ENCODE data around the gene RAB40B. TPM values are rescaled to one million over a fixed set of nuclear protein-coding genes. Genes with fewer than 3 reads are reported as not detected.
A peak's percentile ranks its signal among the peaks of the same experiment; 100 is the strongest.

Gene RAB40B
- polyA plus RNA-seq, 10 donors = 34.7 to 51.0 (median 44.1) TPM

DNA sequence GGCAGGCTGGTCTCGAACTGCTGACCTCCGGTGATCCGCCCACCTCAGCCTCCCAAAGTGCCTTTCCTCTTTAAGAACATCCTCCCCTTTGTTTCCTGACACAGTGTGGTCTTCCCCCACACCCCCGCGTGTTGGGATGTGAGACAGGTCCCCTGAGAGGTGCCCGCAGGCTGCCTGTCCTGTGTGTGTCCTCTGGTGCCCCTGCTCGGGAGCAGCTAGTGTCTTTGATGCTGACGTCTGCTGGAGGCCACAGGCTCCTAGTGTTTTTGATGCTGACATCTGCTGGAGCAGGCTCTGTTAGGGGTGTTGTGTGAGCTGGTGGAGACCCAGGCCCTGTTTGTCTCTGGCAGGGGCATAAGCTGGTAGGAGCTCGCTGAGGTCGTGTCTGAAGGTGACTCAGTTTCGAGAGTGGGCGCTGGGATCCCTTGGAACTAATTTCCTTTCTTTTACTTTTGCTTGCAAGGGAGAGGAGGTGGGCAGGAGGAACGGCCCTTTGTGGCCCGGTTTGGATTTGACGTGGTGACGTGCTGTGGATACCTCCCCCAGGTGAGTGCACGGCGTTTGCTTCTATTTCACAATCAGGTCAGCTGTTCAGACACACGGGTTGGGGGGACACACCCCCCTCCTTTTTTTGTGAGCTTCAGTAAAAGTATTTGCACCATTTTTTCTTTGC lies 24.0 kb upstream of the RAB40B start:
- DNase-seq = no peak

DNA sequence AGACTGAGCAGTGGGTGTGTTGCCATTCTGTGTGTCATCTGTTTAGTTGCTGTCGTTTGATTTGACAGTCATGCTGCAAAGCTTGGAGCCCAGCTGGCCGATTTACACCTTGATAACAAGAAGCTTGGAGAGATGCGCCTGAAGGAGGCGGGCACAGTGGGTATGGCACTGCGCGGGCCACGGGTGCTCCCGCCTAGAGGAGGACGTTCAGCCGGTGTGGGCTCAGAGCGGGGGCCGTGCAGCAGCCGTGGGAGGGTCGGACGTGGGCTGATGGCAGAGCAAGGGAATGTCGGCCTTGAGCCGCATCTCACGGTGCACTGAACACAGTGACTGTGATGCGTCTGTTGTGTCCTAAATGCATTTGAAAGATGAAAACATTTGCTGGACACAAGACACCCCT lies 21.7 kb upstream of the RAB40B start:
- no peak for DNase-seq

- DNase-seq = no peak
These were observed 20.6 kb upstream of the RAB40B start for GRCh38 chr17:82718986-82719685.

- peak; percentile 92 to 96 (median 96) for DNase-seq
These were observed 17.9 kb upstream of the RAB40B start, which contains the start of gene FN3KRP for GRCh38 chr17:82716203-82717010. TSS of gene FN3KRP (plus strand) at chr17:82716706. CDS start at chr17:82716756, 50 bp downstream.

DNA sequence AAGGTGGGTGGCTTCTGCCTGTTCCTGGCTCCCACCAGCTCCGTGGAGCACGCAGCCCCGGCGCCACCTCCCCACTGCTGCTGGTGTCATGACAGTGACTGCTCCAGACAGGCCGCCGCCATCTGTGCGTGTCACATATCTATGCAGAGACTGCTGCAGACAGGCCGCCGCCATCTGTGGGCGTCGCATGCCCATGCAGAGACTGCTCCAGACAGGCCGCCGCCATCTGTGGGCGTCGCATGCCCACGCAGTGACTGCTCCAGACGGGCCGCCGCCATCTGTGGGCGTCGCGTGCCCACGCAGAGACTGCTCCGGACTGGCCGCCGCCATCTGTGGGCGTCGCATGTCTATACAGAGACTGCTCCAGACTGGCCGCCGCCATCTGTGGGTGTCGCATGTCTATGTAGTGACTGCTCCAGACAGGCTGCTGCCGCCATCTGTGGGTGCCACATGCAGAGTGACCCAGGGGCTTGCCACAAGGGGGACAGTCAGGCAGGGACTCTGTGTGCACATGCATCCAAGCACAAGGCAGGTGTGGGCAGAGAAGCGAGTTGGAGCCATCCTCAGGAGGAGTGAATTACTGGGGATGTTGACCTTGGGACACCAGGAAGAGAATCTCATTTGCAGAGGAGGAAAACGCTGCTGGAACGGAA lies 14.7 kb upstream of the RAB40B start:
- no peak for DNase-seq

DNA sequence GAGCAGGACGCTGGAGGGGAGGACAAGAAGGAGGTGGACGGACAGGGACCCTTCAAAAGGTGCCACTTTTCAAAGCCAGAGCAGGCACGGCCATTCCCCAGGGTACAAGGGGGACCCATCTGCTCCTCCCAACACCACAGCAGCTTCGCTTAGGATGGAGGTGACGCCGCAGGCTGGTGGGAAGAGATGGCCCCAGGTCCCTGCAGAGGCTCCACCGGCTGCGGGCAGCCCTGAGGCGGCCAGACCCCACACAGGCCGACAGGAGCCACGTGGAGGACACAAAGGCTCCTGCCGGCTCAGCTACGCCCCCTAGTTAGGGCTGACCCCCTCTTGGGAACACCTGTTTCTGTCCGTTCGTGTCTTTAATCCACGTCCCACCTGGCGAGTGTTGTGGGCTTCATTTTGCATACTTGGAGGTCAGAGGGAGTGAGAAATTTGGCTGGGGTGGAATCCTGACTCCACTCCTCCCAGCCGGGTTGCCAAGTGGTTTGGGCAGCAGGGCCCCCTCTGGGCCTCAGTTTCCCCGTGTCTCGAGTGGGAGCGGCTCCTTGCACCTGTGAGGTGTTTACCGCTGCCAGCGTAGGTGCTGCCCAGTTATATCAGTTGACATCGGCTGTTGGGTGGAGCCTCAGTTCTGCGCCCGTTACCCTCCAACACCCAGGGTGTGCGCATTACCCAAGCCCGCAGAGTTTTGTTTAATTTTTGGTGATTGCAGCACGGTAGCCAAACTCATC lies 12.2 kb upstream of the RAB40B start:
- DNase-seq = no peak

GRCh38 chr17:82709676-82710498 lies 11.4 kb upstream of the RAB40B start:
- DNase-seq = no peak

DNA sequence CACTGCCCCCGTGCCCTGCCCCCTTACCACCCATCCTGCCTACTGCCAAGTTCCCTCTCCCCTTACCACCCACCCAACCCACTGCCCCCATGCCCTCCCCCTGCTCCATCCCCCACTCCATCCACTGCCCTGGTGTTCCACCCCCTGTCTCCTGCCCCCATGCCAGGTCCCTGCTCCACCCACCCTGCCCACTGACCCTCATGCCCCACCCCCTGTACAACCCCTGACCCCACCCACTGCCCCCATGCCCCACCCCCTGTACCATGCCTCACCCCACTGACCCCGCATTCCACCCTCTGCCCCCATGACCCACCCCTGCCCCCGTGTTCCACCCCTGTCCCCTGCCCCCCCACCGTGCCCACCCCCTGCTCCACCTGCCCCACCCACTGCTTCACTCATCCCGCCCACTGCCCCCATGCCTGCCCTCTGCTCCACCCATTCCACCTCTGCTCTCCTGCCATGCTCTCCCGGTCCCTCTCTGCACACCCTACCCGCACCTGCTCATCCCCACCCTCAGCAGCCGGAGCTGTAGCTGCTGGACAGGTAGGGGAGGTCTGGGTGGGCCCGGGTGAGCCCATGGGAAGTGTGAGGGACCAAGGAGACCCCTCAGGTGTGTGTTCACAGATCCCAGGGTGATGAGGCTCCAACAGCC lies 10.7 kb upstream of the RAB40B start:
- DNase-seq = no peak

DNA sequence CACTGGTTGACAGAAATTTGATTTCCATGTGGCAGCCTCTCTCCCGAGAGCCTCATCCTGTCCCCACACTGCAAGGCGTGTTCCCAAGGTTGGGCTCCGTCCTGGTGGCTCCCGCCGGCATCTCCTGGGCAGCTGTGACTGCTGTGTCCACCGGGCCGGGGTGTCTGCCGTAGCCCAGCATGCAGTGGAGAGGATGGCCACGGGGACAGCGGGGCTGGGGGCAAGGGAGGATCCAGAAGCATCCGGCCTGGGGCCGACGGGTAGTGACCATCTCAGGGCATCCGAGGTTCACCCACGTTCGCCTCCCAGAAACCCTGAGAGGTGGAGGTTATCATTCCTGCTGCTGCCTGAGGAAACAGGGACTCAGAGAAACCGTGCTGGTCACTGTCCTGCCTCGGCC lies 7.3 kb upstream of the RAB40B start:
- DNase-seq = no peak

GRCh38 chr17:82704886-82705285 lies 6.4 kb upstream of the RAB40B start:
- no peak for DNase-seq

- DNase-seq = no peak
These were observed 5.7 kb upstream of the RAB40B start for GRCh38 chr17:82703935-82704865.

DNA sequence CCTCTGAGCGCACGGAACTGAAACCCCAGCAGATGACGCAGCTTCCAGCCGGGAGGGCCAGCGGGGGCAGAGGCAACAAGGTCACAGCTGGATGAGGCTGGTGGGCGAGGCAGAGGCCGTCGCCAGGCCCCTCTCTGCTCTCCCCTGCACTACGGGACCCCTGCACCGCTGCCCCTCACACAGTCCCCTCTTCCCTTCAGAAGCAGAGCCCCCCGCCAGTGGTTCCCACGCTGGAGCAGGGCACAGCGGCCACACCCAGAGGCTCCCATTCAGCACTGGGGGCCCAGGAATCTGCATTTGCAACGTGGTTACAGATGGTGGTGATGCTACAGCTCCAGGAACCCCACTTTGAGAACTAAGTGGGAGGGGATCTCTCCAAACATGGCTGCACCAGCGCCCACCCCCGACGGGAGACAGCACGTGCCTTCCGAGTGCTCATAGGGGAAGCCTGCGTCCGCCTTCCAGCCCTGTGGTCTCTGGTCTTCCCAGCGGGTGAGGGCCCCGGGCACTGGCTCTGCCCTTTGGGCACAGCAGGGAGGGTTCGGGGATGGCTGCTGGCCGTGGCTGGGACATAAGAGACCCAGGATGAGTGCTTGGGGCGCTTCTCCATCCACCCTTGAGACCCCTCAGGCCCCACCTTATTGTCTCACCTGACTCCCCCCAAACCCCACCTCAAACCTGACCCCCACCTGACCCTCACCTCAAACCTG lies 4.7 kb upstream of the RAB40B start:
- DNase-seq = no peak

DNA sequence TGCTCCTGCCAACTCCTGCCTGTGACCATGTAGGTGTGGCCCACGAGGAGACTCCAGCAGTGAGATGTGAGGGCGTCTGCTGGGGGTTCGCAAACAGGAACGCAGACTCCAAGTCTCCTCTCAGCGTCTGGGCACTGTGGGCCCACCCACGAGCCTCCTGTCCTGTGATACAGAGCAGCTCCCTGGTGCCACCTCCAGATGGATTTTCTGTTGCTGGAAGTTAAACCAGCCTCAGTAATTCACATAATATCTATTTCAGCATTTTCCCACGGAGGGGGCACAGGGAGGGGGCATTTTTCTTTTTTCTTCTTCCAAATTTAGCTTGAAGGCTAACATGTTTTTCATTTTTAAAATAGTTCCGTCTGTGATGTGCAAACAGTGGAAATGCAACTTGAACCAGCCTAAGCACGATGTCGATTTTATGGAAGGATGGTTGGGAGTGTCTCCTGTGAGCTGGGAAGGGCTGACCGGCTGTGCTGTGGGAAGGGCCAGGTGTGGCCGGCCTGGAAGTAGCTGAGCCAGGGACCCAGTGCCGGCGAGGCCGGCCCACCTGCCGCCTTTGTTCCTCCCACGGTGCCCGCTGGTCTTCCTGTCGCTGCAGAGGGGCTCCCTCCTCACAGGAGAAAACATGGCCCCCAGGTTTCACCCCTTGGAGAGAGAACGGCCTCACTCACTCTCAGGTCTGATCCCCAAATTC lies 3.9 kb upstream of the RAB40B start:
- DNase-seq = no peak

GRCh38 chr17:82699551-82699950 lies 1.1 kb upstream of the RAB40B start:
- no peak for DNase-seq

DNA sequence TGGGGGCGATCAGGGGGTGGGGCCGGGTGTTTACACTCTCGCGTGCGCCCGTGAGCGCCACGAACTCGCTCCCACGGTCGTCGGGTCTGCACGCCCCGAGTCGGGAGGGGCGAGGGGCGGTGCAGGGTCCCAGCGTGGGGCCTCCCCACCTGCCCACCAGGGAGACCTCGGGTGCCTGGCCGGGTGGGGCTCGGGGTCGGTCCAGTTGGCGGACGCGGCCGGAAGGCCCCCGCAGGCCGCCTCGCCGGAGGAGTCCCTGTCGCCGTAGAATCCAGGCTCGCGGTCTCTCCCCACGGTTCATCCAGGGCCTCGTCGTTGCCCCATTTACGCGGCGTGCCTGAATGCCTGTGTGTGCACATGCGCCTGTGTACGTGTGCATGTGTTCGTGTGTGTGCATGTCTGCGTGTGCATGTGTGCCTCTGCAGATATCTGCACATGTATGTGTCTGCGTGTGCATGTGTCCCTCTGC lies 510 bp upstream of the RAB40B start:
- DNase-seq = no peak

- no peak for DNase-seq
These were observed 762 bp downstream of the RAB40B start for GRCh38 chr17:82697808-82698064.

Measured in muscle of back (tissue), 11 donors.